RWPE2 (cell line): ENCODE data around the gene ALLC.
"Not testable (repeated sequence)": the region's sequence is repeated elsewhere in the genome, so short reads cannot be mapped to it uniquely, and the experiment has no call there.

ENCODE experiments used
- ATAC-seq: fragments of 200-7000 bp; cut with Tn5 transposase; 3 replicates; pipeline ENCODE4 v1.9.1; 2021; ENCODE audit warnings: low read depth
- DNase-seq: peaks from one replicate; pipeline ENCODE4 v3.0.0-alpha.2; 2020; ENCODE audit warnings: low spot score
- H3K27ac ChIP-seq: fragments of 450-650 bp; 2 replicates; pipeline ENCODE4 v1.5.1; 2017; ENCODE audit warnings: mild to moderate bottlenecking; ENCODE audit not compliant: poor library complexity, severe bottlenecking
- H3K27me3 ChIP-seq: fragments of 250-450 bp; sonication (Bioruptor Pico); 2 replicates; pipeline ENCODE4 v1.5.1; 2021; ENCODE audit warnings: mild to moderate bottlenecking, moderate library complexity; ENCODE audit not compliant: insufficient read depth, poor library complexity, severe bottlenecking
- H3K36me3 ChIP-seq: fragments of 250-450 bp; sonication (Bioruptor Pico); 2 replicates; pipeline ENCODE4 v1.5.1; 2020; ENCODE audit warnings: low read depth, mild to moderate bottlenecking, moderate library complexity
- H3K4me1 ChIP-seq: fragments of 250-450 bp; sonication (Bioruptor Pico); 2 replicates; pipeline ENCODE4 v1.5.1; 2021; ENCODE audit warnings: mild to moderate bottlenecking, moderate library complexity; ENCODE audit not compliant: insufficient read depth, poor library complexity, severe bottlenecking
- H3K4me3 ChIP-seq: fragments of 250-450 bp; sonication (Bioruptor Pico); 2 replicates; pipeline ENCODE4 v1.5.1; 2021; ENCODE audit warnings: mild to moderate bottlenecking, moderate library complexity; ENCODE audit not compliant: severe bottlenecking
- H3K9me3 ChIP-seq: fragments of 250-450 bp; sonication (Bioruptor Pico); 2 replicates; pipeline ENCODE4 v1.5.1; 2021; ENCODE audit warnings: mild to moderate bottlenecking, moderate library complexity; ENCODE audit not compliant: severe bottlenecking
- TF ChIP-seq, protein P1 (sequence below): fragments of 450-650 bp; IDR thresholded peaks from one replicate; pipeline ENCODE4 v1.5.1; 2017; ENCODE audit warnings: mild to moderate bottlenecking, moderate library complexity; ENCODE audit not compliant: poor library complexity, severe bottlenecking

The ALLC gene

GRCh38 chr2:3657881-3658280 lies at the start of gene ALLC:
Gene ALLC, plus strand, starts transcription at chr2:3658200. Its CDS starts 12,958 bp downstream, at chr2:3671158.
- TF ChIP-seq, protein P1, sequence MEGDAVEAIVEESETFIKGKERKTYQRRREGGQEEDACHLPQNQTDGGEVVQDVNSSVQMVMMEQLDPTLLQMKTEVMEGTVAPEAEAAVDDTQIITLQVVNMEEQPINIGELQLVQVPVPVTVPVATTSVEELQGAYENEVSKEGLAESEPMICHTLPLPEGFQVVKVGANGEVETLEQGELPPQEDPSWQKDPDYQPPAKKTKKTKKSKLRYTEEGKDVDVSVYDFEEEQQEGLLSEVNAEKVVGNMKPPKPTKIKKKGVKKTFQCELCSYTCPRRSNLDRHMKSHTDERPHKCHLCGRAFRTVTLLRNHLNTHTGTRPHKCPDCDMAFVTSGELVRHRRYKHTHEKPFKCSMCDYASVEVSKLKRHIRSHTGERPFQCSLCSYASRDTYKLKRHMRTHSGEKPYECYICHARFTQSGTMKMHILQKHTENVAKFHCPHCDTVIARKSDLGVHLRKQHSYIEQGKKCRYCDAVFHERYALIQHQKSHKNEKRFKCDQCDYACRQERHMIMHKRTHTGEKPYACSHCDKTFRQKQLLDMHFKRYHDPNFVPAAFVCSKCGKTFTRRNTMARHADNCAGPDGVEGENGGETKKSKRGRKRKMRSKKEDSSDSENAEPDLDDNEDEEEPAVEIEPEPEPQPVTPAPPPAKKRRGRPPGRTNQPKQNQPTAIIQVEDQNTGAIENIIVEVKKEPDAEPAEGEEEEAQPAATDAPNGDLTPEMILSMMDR: no peak
- Histone ChIP-seq H3K27ac (no peak within 1 kb of the TSS), H3K4me1 (no peaks in the 10 kb centered on the region)

DNA sequence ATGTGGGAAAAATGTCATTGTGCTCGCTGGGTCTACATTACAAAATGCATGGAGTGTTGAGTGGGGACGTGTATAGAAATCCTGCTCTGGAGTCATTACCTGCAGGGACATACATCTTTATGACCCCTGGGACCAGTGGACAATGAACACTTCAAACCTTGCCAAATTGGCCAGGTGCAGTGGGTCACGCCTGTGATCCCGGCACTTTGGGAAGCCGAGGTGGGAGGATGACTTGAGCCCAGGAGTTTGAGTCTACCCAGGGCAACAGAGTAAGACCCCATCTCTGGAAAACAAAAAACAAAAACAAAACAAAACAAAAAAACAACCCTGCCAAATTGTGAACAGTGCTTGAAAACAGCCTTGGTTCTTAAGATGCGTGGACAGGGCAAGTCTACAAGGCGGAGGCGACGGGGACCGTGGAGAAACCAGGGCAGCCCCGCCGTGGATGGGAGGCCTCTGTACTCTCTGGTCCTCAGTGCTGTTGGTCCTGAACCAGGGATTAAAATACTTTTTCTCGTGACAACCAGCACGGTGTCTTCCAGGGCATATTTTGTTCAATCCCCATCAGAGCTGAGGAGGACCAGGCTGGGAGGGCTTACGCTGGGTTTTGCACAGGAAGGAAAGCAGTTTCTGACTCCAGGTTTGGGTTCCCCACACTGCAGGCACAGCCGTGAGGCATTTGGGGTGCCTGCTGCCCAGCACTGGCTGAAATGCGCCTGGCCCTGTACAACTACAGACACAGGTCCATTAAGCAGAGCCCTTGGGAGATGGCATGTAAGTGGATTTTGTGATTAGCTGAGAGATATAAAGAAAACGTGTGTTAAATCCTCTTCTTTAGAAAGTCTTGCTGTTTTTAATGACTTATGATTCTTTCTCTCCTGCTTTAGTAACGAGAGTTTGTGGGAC lies 49.4 kb upstream of the ALLC start:
- H3K36me3 ChIP-seq: no peaks in the 10 kb centered on the region
- DNase-seq (no peak), ATAC-seq (no peak)

More at GRCh38 chr2:3657881-3658280, at the start of gene ALLC:
- no peaks in the 10 kb centered on the region for H3K9me3 ChIP-seq
- no peaks in the 10 kb centered on the region for H3K36me3 ChIP-seq
- no peak within 1 kb of the TSS for H3K4me3 ChIP-seq
- no peak for ATAC-seq
- no peaks in the 10 kb centered on the region for H3K27me3 ChIP-seq
- no peak for DNase-seq

DNA sequence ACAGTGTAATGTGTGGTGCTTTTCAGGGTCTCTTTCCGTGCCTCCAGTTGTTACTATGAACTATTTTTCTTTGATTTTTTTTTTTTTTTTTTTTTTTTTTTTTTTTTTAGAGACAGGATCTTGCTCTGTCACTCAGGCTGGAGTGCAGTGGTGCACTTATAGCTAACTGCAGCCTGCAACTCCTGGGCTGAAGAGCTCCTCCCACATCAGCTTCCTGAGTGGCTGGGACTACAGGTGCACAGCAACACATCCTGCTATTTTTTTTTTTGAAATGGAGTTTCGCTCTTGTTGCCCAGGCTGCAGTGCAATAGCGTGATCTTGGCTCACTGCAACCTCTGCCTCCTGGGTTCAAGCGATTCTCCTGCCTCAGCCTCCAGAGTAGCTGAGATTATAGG lies 48.7 kb upstream of the ALLC start:
- not testable (repeated sequence) for H3K27me3 ChIP-seq, H3K4me1 ChIP-seq, H3K4me3 ChIP-seq, H3K36me3 ChIP-seq, H3K27ac ChIP-seq, DNase-seq, ATAC-seq, H3K9me3 ChIP-seq

More for the DNA sequence above, 49.4 kb upstream of the ALLC start:
- Histone ChIP-seq H3K9me3 (no peaks in the 10 kb centered on the region), H3K4me1 (no peaks in the 10 kb centered on the region), H3K4me3 (no peak overlapping the region), H3K27me3 (no peaks in the 10 kb centered on the region), H3K27ac (no peak overlapping the region)
- TF ChIP-seq, protein P1: no peak

GRCh38 chr2:3610415-3610814 lies 47.6 kb upstream of the ALLC start:
- Histone ChIP-seq H3K27ac (no peak overlapping the region), H3K27me3 (no peaks in the 10 kb centered on the region), H3K36me3 (no peaks in the 10 kb centered on the region), H3K9me3 (no peaks in the 10 kb centered on the region), H3K4me1 (no peaks in the 10 kb centered on the region), H3K4me3 (no peak overlapping the region)
- TF ChIP-seq, protein P1: no peak
- no peak for DNase-seq
- ATAC-seq: no peak

DNA sequence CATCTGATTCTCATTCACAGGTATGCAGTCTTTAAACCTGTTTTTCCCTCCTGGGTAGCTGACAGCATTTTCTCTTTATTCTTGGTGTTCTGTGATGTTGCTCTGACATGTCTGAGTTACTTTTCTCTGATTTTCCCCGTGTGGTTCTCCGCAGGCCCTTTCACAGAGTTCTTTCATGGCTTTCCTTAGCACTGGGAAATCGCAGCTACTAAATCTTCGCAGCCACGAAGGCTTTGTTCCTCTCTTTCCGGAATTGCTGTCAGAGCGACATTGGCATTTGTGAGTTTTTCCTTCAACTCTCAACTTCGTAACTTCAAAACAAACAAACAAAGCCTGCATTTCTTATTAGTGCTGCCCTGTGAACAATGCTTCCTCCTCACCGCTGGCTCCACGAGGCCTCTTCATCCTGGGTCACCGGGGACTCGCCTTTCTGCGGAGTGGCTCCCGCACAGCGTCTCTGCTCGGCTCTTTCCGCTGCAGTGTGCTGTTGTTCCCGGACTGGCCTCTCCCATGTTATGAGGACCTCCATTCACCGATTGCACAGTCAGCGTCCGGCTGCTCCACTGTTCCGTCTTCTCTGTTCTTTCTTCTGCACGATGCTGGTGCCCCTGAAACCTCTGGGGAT lies 47.0 kb upstream of the ALLC start:
- H3K4me1 ChIP-seq: no peaks in the 10 kb centered on the region
- no peaks in the 10 kb centered on the region for H3K27me3 ChIP-seq
- H3K27ac ChIP-seq: no peak overlapping the region
- no peak for DNase-seq
- H3K9me3 ChIP-seq: no peaks in the 10 kb centered on the region
- no peaks in the 10 kb centered on the region for H3K36me3 ChIP-seq
- ATAC-seq: no peak
- TF ChIP-seq, protein P1: no peak
- H3K4me3 ChIP-seq: no peak overlapping the region
